Measurements from ENCODE around the gene NPHP4.
"Not testable (repeated sequence)": the region's sequence is repeated elsewhere in the genome, so short reads cannot be mapped to it uniquely, and the experiment has no call there.

NPHP4 gene

DNA sequence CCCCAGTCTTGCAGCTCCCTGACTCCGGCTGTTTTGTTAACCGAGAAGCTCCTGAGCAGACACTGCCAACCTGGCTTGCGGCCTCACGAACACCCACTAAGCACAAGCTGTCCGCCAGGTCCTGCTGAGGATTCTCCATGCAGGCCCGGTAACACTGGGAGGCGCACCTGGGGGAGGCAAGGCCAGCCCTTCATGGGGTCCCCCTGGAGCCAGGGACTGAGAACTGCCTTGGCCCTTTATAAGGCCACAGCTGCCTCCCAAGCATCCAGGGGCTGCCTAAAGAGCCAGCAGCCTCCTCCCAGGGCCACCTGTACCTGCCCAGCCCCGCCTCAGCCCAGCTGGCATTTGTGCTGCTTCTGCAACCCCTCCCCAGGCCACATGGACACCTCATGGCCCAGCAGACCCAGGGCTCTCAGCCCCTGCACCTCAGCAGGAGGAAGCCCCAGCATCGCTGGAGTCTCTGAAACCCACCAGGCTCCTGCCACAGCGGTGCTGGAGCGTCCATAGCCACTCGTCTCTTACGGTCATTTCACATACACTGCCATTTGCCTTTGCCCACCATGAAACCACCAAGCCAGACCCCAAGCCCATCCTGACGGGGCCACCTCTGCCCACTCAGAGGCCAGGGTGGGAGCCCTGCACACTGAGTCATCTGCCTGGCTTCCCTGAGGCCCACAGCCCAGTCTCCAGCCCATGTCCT is 82.5 kb downstream of the NPHP4 start:
- no peak for DNase-seq (ENCODE audit: low read depth)

DNA sequence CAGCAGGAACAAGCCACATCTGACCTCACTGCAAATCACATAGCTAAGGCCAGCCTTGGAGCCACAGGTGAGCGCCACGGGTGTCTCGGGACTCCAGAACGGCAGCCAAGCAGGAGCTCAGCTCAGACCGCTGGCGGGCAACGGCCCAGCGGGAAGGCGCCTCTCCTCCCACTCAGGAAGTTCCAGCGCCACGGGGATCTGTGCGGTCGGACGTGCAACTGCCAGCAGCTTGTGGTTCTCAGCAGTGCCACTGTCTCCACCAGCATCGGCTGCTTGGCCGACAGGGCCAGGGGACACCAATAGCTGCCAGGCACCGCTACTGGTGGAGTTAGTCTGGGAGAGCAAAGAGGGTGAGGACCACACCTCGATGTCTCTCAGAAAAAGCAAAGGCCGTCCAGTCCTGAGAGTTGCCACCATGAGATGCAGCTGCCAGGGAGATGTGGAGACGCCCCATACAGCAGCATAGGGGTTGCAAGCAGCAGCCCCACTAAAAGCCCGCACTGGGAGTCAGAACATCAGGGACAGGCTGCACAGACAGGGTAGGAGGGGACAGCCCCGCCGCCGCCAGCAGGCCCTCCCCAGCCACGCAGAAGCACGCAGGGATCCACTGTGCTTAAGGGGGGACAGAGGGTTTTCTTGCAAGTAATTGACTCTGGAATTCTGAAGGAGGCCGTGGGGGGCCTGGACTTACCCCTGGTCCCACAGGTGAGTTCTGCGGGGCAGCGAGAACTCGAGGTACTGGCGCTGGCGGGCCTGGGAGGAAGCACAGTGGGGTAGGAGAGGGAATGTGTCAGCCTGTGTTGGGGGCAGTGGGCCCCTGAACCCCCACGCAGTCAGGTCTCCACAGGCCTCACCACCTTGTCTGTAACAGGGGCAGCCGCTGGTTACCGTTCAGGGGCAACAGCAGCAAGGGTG is 83.5 kb downstream of the NPHP4 start:
- no peak overlapping the region for H3K4me3 ChIP-seq (ENCODE audit: low read depth, low read length)
- DNase-seq (ENCODE audit: low read depth): no peak

More for the DNA sequence above, 82.5 kb downstream of the NPHP4 start:
- no peak overlapping the region for H3K4me3 ChIP-seq (ENCODE audit: low read depth, low read length)

DNA sequence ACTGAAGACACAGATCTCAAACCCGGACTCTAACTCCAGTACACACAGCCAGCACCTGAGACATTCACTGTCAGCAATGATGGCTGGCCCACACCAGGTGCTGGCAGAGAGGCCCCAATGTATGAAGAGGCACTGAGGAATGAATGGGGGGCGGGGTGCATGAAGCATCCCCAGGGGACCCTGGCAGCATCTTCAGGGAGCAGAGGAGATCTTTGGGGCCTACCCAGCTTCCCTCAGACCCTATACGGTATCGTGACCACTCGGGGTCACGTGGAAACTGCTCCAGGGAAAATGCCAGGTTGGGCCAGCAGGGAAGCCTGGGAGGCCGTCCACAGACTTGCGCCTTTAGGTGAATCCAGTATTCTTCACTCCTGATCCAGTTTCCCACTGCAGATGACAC is 84.3 kb downstream of the NPHP4 start:
- H3K4me3 ChIP-seq (ENCODE audit: low read depth, low read length): no peak overlapping the region
- no peak for DNase-seq (ENCODE audit: low read depth)

DNA sequence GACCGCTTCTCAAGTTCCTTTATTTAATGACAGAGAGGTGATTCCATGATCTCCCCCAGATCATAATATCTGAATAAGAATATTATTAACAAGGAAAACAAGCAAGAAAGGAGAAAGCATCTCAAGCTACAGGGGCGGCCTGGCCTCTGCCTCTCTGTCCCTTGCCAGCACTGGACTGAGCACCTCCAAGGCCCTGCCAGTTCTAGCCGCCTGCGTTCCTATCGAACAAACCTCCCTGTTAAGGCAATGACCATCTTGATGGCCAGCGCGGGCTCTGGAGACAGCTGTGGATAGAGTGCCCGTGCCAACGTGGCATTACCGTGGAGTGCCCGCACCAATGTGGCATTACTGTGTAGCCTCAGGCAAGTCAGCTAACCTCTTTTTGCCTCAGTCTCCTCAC is 84.8 kb downstream of the NPHP4 start:
- no peak overlapping the region for H3K4me3 ChIP-seq (ENCODE audit: low read depth, low read length)
- DNase-seq (ENCODE audit: low read depth): no peak

DNA sequence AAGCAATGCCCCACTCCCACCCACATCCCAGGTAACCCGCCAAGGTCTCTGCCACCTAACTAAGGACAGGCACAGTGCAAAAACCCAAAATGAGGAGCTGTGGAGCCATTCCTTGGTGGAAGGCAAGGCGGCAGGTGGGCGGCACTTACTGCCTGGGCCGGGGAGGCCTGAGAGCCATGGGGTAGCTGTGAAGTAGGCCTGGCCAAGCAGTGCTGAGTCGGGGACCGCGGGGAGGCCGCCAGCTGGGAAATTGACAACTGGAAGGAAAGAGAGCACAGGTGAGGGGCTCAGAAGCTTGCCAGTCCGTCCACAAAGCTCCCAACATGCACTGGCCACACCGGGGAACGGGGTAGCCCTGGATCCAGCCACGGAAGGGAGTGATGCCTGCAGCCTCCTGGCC is 85.3 kb downstream of the NPHP4 start:
- no peak for DNase-seq (ENCODE audit: low read depth)
- H3K4me3 ChIP-seq (ENCODE audit: low read depth, low read length): no peak overlapping the region

DNA sequence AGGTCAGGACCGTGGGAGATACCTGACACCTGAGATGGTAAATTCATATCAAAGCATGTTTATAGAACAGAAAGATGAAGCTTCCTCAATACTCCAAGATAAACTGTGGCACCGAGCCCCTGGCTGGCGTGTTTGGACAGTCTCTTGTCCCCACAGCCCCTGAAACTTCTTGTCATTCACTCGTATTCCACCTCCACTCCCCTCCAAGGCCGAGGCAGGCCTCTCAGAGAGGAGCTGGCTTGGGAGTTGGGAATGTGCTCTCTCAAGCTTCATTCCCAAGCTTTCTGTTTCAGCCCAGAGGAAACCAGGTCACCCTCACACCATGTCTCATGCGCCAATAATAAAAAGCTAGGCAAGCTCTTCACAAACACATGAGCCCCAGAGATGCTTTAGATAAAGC is 86.1 kb downstream of the NPHP4 start:
- no peak for DNase-seq (ENCODE audit: low read depth)
- no peak overlapping the region for H3K4me3 ChIP-seq (ENCODE audit: low read depth, low read length)

DNA sequence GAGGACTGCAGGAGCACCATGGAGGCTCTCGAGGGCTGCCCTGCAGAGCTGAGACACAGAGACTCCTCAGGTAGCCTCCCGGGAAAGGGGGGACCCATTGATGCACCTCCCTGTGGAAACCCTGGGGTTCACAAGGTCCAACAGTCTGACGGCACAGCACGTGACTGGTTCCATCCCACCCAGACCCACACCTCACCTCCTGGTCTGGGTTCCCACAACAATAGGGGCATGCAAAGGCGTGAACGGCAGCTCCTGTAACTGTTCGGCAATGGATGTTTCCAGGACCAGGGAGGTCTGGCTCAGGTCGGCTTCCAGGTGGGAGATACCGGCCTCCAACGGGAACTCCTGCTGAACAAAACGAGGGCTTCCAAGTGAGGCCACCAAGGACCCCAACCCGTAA is 86.8 kb downstream of the NPHP4 start:
- no peak overlapping the region for H3K4me3 ChIP-seq (ENCODE audit: low read depth, low read length)
- DNase-seq (ENCODE audit: low read depth): no peak

DNA sequence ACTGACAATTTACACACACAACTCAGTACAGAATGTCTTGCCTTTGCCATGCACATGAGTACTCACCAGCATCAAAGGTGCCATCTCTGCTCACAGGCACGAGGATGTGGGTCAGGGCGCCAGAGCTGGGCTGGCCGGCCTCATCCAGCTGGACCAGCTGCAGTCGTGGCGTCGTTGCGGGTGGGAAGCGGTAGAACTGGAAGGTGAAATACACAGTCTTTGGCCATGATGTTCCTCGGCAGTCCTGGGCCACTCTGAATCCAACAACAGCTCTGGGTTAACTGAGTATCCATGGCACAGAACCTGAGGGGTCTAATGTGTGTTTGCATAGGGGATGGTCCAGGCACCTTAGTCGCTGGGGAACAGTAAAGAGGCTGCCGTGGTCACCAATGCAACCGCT is 87.7 kb downstream of the NPHP4 start:
- no peak overlapping the region for H3K4me3 ChIP-seq (ENCODE audit: low read depth, low read length)
- DNase-seq (ENCODE audit: low read depth): no peak

DNA sequence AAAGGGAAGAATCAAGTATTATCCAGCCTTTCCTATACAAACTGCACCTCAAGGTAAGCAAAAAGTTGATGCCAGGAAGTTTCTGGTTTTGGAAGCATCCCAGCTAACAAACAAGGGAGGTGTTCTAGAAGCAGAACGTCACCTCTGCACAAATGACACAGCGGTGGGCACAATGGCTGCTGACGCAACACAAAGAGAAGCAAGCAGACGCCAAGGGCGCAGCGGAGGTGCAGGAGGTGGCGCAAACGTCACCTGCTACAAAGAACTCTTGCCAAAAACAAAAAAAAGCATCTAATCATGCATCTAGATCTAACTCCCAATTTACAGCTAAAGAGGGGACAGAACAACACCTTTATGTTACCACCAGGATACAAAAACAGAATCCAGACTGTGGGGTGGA is 88.5 kb downstream of the NPHP4 start:
- H3K4me3 ChIP-seq (ENCODE audit: low read depth, low read length): no peak overlapping the region
- DNase-seq (ENCODE audit: low read depth): no peak

DNA sequence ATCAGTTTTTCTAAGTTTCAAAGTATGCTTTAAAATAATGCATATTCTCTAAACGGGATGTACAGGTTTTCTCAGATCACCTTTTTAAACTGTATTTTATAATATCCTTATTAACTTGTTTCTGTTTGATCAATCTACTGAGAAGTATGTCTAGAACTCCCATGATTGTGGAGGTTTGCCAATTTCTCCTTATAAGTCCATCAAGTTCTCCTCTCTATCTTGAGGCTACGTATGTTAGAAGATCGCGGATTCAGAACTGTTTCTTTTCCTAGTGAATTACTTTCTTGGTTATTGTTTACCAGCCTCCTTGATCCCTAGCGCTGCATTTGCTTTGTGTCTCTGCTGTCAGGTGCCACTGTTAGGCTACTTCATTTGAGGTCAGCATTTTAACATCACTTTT is 89.2 kb downstream of the NPHP4 start:
- no peak for DNase-seq (ENCODE audit: low read depth)

DNA sequence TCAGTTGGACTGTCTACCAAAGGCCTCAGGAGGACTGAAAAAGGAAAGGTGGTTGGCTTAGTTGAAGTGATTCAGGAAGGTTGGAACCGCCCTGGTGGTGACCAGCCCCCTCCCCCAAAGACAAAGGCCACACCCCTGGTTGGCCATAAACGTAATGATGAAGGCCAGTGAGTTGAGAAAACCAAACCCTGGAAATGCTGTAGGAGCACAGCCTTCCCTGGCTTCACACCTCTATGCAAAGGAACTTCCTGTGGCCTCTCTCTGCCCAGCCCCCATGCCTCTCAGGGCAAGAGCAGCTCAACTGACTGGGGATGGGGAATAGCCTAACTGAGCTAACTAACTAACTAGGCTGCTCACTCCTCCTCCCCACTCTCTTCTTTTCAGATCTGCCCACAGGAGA is 90.4 kb downstream of the NPHP4 start:
- no peak for DNase-seq (ENCODE audit: low read depth)

More for the DNA sequence above, 89.2 kb downstream of the NPHP4 start:
- no peak overlapping the region for H3K4me3 ChIP-seq (ENCODE audit: low read depth, low read length)

DNA sequence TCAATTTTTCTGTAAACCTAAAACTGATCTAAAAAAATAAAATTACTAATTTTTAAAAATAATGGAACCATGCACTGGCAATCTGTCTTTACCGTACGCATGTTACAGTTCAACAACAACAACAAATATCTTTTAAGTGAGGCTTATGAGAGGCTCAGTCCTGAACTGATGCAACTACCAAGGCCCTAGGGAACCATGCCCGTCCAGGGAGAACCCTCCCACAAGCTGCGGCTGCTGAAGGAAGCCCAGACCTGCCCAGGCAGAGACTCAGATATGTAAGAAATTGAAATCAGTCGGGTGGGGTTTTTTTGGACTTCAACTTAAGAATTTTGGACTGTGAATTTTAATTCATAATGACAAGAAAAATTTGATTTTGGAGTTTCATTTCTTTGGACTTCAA is 91.1 kb downstream of the NPHP4 start:
- H3K4me3 ChIP-seq (ENCODE audit: low read depth, low read length): no peak overlapping the region
- no peak for DNase-seq (ENCODE audit: low read depth)

More for the DNA sequence above, 90.4 kb downstream of the NPHP4 start:
- H3K4me3 ChIP-seq (ENCODE audit: low read depth, low read length): no peak overlapping the region

DNA sequence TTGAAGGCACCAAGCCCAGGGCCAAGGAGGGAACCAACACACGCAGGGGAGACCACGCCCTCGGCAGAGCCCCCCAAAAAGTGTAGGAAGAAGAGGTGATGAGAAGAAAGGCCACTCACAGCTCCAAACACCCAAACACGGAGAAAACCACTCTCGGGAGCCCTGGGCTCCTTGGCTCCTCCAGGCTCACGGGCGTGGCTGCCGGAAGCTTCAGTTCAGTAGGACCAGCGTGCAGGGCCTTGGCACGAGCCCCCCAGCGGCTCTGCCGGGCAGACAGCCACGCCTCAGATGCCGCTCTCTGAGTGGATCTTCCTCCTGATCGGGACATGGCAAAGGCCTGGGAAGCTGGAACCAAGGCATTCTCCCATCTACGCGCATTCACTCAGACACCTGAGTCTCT is 94.0 kb downstream of the NPHP4 start:
- no peak overlapping the region for H3K4me3 ChIP-seq (ENCODE audit: low read depth, low read length)
- no peak for DNase-seq (ENCODE audit: low read depth)

DNA sequence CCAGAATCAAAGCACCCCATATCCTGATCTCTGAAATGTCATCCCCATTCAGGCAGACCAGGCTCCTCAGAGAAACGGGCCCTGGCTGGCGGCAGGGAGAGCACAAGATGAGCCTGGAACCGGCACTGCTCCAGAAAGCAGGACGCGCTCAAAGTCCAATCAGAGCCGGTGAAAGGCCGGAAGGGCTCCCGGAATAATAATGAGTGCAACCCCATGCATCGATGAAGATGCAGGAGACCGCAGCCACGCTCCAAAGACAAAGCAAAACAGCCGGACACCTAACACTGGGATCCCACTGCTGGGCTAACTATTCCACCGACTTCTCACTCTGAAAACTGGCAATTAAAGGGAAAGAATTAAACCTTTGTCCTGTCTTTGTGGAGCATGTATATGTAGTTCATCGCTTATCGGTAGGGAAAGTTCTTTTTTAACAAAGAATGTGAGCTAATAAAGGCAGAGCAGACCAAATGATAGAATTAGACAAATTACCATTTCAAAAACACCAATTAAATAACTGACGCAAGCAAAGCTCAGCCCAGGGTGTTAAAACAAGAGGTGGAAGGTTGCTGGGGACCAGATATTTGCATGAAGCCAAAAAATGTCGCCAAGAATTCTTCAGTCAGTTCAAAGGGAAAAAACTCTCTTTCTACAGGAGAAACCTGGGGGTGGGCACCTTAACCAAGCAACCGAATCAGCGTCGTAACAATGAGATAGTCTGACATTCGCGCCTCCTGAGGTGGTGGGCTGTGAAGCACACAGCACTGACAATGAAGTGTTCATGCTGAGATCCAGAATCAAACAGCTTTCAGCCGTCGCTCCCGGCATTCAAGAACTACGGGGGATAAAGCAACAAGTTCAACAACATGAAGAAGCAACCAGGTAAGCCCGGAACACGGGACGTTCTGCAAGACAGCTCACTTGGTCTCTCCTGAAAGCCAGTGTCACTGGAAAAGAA is 95.2 kb downstream of the NPHP4 start:
- no peak overlapping the region for H3K4me3 ChIP-seq (ENCODE audit: low read depth, low read length)

DNA sequence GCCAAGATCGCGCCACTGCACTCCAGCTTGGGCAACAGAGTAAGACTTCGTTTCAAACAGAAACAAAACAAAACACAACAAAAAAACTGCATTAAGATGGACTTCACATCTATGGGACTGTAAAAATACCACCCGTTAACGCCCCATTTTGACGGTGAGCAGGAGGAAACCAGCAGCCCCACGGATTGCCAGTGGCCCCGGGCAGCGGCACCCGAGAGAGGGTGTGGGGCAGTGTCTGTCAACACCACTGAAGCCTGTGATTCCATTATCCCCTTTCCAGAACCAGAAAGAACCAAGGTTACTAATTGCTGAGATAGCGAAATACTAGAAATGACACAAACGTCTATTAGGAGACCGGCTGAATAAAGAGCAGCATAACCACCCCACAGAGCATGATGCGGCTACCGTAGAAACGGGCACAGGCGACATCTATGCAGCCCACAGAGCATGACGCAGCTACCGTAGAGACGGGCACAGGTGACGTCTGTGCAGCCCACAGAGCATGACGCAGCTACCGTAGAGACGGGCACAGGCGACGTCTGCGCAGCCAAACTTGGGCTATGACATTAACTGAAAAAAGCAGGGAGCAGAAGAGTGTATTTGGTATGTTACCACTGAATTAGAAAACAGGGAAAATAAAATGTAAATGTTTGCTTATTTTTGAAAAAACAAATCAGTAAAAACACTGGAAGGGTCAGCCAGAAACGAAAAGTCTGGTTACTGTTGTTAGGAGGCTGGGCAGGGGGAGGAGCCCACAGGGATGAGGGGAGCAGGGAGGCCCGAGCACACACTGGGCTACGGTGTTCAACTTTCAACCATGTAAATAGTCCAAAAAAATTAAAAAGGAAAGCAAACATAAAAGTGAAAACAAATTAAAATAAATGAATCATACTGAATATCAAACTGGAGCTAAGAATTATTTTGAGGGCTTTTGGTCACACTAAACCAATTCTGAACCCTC is 96.5 kb downstream of the NPHP4 start:
- DNase-seq (ENCODE audit: low read depth): no peak

More for the DNA sequence above, 95.2 kb downstream of the NPHP4 start:
- DNase-seq (ENCODE audit: low read depth): no peak

DNA sequence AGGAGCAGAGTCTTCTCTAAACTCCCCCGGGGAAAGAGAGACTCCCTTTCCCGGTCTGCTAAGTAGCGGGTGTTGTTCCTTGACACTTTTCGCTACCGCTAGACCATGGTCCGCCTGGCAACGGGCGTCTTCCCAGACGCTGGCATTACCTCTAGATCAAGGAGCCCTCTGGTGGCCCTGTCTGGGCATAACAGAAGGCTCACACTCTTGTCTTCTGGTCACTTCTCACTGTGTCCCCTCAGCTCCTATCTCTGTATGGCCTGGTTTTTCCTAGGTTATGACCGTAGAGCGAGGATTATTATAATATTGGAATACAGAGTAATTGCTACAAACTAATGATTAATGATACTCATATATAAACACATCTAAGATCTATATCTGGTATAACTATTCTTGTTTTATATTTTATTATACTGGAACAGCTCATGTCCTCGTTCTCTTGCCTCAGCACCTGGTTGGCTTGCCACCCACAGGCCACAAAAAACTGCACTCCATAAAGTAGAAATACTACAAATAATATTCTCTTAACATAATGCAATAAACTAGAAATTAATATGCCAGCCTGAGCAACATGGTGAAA is 98.4 kb downstream of the NPHP4 start:
- DNase-seq (ENCODE audit: low read depth); H3K4me3 ChIP-seq (ENCODE audit: low read depth, low read length): not testable (repeated sequence)

More for the DNA sequence above, 96.5 kb downstream of the NPHP4 start:
- H3K4me3 ChIP-seq (ENCODE audit: low read depth, low read length): no peak overlapping the region

DNA sequence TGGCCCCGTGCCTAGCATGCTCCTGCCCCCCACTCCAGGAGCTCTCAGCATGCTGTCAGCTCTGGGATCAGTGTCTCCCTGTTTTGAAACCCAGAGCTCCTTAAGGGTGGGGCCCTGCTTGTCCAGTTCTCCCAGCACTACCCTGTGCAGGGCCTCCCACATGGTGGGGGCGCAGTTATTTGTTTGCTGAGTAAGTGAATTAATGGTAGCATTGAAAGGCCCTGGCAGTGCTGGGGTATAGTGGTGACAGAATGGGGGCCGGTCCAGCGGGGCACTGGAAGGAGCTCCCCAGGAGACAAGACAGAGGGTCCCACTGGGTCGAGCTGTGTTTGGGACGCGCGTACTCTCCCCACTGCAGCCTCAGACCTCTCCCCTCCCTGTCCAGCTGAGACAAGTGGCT is 99.9 kb downstream of the NPHP4 start:
- no peak for DNase-seq (ENCODE audit: low read depth)
- H3K4me3 ChIP-seq (ENCODE audit: low read depth, low read length): no peak overlapping the region

DNA sequence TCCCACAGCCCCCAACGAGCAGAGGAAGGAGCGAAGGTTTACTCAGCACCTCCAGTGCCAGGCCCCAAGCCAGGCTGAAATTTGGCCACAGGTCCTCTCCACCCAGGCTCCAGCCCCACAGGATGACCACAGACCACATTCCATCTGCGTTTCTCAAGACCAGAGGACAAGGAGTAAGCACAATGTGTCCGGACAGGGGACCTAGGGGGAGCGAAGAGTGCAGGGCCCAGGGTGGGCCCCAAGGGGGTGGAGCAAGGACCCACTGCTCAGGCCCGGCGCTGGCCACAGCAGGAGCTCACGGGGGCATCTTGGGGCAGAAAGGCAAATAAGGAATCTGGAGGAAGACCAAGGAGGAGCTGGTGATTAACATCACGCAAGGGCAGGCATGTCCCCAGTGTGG is 100.5 kb downstream of the NPHP4 start:
- DNase-seq (ENCODE audit: low read depth): peak; percentile 31
- H3K4me3 ChIP-seq (ENCODE audit: low read depth, low read length): no peak overlapping the region
